GM12878 (cell line): Measurements from ENCODE around the gene USP36. TPM values are rescaled to one million over a fixed set of nuclear protein-coding genes. Genes with fewer than 3 reads are reported as not detected.
A peak's percentile ranks its signal among the peaks of the same experiment; 100 is the strongest.

Source experiments
- ATAC-seq: fragments of 200-7000 bp; cut with Tn5 transposase; 3 replicates; pipeline ENCODE4 v1.9.1; 2020; ENCODE audit warnings: mild to moderate bottlenecking, moderate library complexity
- BruUV-seq: library from RNA; stranded (reverse); fragments of 400-500 nt; replicated peaks from 2 replicates; lab custom pipeline; 2021; lab: Mats Ljungman, UMichigan
- CTCF ChIA-PET: fragments of 300-600 bp; sonication (Branson Sonifier 250); formaldehyde crosslinking; extraction: SDS; loops from one replicate; lab custom pipeline; 2021; ENCODE audit warnings: inconsistent platforms; lab: Yijun Ruan, JAX
- POLR2A ChIA-PET: fragments of 350-600 bp; formaldehyde crosslinking; extraction: SDS; loops from one replicate; lab custom pipeline; 2021; ENCODE audit warnings: inconsistent platforms; lab: Charles Lee
- RAD21 ChIA-PET: fragments of 300-600 bp; sonication (Branson Sonifier 250); formaldehyde crosslinking; loops from one replicate; lab custom pipeline; 2023; ENCODE audit warnings: antibody characterized with exemption; ENCODE audit not compliant: unreplicated experiment; lab: Charles Lee
- SMC1A ChIA-PET: fragments of 300-600 bp; sonication (Branson Sonifier 250); formaldehyde crosslinking; loops from one replicate; lab custom pipeline; 2023; ENCODE audit not compliant: unreplicated experiment, uncharacterized antibody; lab: Charles Lee
- DNase-seq: peaks from one replicate; pipeline ENCODE4 v3.0.0-alpha.2; 2011; ENCODE audit warnings: low read depth, low spot score
- FAIRE-seq: peaks from 3 replicates; lab custom pipeline; 2011; peaks lifted over from hg19 to GRCh38; lab: Jason Lieb, UNC
- H2AFZ ChIP-seq: 2 replicates; pipeline ENCODE4 v1.6.0; 2011; ENCODE audit warnings: low read depth, low read length, control low read depth; ENCODE audit not compliant: control insufficient read depth
- H3K27ac ChIP-seq: 2 replicates; pipeline ENCODE4 v1.5.1; 2011; ENCODE audit warnings: control low read depth; ENCODE audit not compliant: control insufficient read depth, insufficient read depth
- H3K27me3 ChIP-seq, 2 experiments: replicated peaks in 1 of 2; 2 replicates each; pipeline versions ENCODE4 v1.6.0 to v1.6.1; 2011; ENCODE audit warnings: low read length in 1 of 2; ENCODE audit not compliant: control insufficient read depth in 2 of 2, insufficient read depth in 2 of 2
- H3K36me3 ChIP-seq, 2 experiments: 2 replicates each; pipeline ENCODE4 v1.5.1; 2011; ENCODE audit warnings: low read length in 1 of 2; ENCODE audit not compliant: control insufficient read depth in 2 of 2, insufficient read depth in 2 of 2
- H3K4me1 ChIP-seq: 2 replicates; pipeline ENCODE4 v1.6.1; 2011; ENCODE audit warnings: mild to moderate bottlenecking, low read length, moderate library complexity, mixed read lengths; ENCODE audit not compliant: control insufficient read depth, insufficient read depth
- H3K4me2 ChIP-seq: 2 replicates; pipeline ENCODE4 v1.6.0; 2011; ENCODE audit warnings: control low read depth; ENCODE audit not compliant: control insufficient read depth, insufficient read depth
- H3K4me3 ChIP-seq: fragments of 200-600 bp; sonication (generic); 2 replicates; pipeline ENCODE4 v1.5.1; 2016
- H3K79me2 ChIP-seq: 2 replicates; pipeline ENCODE4 v1.6.0; 2011; ENCODE audit warnings: low read length; ENCODE audit not compliant: control insufficient read depth, insufficient read depth
- H3K9ac ChIP-seq: 2 replicates; pipeline ENCODE4 v1.8.0; 2011; ENCODE audit warnings: low read length, control low read depth, mixed read lengths; ENCODE audit not compliant: control insufficient read depth, insufficient read depth
- H3K9me3 ChIP-seq: replicated peaks from 3 replicates; pipeline ENCODE4 v1.5.1; 2011; ENCODE audit warnings: mild to moderate bottlenecking, low read length; ENCODE audit not compliant: control insufficient read depth, insufficient read depth
- H4K20me1 ChIP-seq: 2 replicates; pipeline ENCODE4 v1.6.0; 2011; ENCODE audit not compliant: control insufficient read depth, insufficient read depth
- ATF7 ChIP-seq: fragments of 450-650 bp; IDR thresholded peaks from 2 replicates; pipeline ENCODE4 v1.6.1; 2016; ENCODE audit warnings: low read depth, mild to moderate bottlenecking
- BCL11A ChIP-seq: IDR thresholded peaks from 2 replicates; pipeline ENCODE4 v1.6.1; 2011; ENCODE audit warnings: low read depth, low read length
- BHLHE40 ChIP-seq, 2 experiments: fragments of 450-650 bp in 1 of 2; IDR thresholded peaks; 2 replicates each; pipeline ENCODE4 v1.6.1; 2011 to 2017; ENCODE audit warnings: low read depth in 2 of 2, borderline replicate concordance in 1 of 2, improper control_type of control experiment in 1 of 2, low read length in 1 of 2, mild to moderate bottlenecking in 1 of 2
- CBX5 ChIP-seq: sonication (generic); IDR thresholded peaks from 2 replicates; pipeline ENCODE4 v1.6.1; 2016; ENCODE audit warnings: low read depth, moderate library complexity, mild to moderate bottlenecking, inconsistent platforms
- CREM ChIP-seq: IDR thresholded peaks from 2 replicates; pipeline ENCODE4 v1.6.1; 2014; ENCODE audit warnings: antibody characterized with exemption, low read depth
- EED ChIP-seq: sonication (generic); IDR thresholded peaks from 2 replicates; pipeline ENCODE4 v1.6.1; 2016; ENCODE audit warnings: antibody characterized with exemption, low read depth
- EGR1 ChIP-seq, 2 experiments: IDR thresholded peaks; 1 replicate in 1 of 2; 2 replicates in 1 of 2; pipeline ENCODE4 v1.6.1; 2011 to 2012; ENCODE audit warnings: low read depth in 2 of 2, low read length in 2 of 2, borderline replicate concordance in 1 of 2, mild to moderate bottlenecking in 1 of 2, moderate library complexity in 1 of 2
- HDAC6 ChIP-seq: fragments of 200-600 bp; sonication (generic); IDR thresholded peaks from one replicate; pipeline ENCODE4 v1.8.0; 2017; ENCODE audit warnings: antibody characterized with exemption; ENCODE audit not compliant: unreplicated experiment
- HDGF ChIP-seq: fragments of 450-650 bp; IDR thresholded peaks from 2 replicates; pipeline ENCODE4 v1.6.1; 2016; ENCODE audit warnings: antibody characterized with exemption
- MEF2B ChIP-seq: fragments of 450-650 bp; IDR thresholded peaks from 2 replicates; pipeline ENCODE4 v1.6.1; 2018; ENCODE audit warnings: mild to moderate bottlenecking, moderate library complexity; ENCODE audit not compliant: partially characterized antibody, poor library complexity, severe bottlenecking
- MTA3 ChIP-seq: IDR thresholded peaks from 2 replicates; pipeline ENCODE4 v1.6.1; 2012; ENCODE audit warnings: low read length, inconsistent platforms, borderline replicate concordance
- SIX5 ChIP-seq: IDR thresholded peaks from 2 replicates; pipeline ENCODE4 v1.6.1; 2011; ENCODE audit warnings: mild to moderate bottlenecking, low read depth, low read length, moderate library complexity; ENCODE audit not compliant: severe bottlenecking
- TBL1XR1 ChIP-seq: IDR thresholded peaks from 2 replicates; pipeline ENCODE4 v1.6.1; 2012; ENCODE audit warnings: low read depth, low read length, improper control_type of control experiment
- TCF12 ChIP-seq: IDR thresholded peaks from 2 replicates; pipeline ENCODE4 v1.6.1; 2011; ENCODE audit warnings: low read depth, mild to moderate bottlenecking, low read length
- TCF7 ChIP-seq: IDR thresholded peaks from 2 replicates; pipeline ENCODE4 v1.6.1; 2014; ENCODE audit warnings: antibody characterized with exemption, borderline replicate concordance
- YY1 ChIP-seq: IDR thresholded peaks from 2 replicates; pipeline ENCODE4 v1.6.1; 2011; ENCODE audit warnings: low read depth, mild to moderate bottlenecking, low read length
- ZNF687 ChIP-seq: fragments of 450-650 bp; IDR thresholded peaks from 2 replicates; pipeline ENCODE4 v1.6.1; 2017; ENCODE audit warnings: mild to moderate bottlenecking, moderate library complexity
- WGBS: methylation state at CpG from one replicate; pipeline ENCODE4 v1.1.6; 2016; ENCODE audit warnings: low lambda C conversion rate; ENCODE audit not compliant: insufficient replicate concordance, insufficient coverage; ENCODE audit errors: missing lambda C conversion rate; 5-methylcytosine and 5-hydroxymethylcytosine counted together
- in situ Hi-C: fragments of 300-500 bp; cut with MboI; formaldehyde crosslinking; loops from 9 replicates; pipeline ENCODE4 v1.14.3; 2018; ENCODE audit warnings: mixed read lengths
- intact Hi-C: fragments of 100-400 bp; cut with micrococcal nuclease; formaldehyde crosslinking; loops from one replicate; pipeline ENCODE4 v1.14.2; 2022; ENCODE audit not compliant: unreplicated experiment
- polyA plus RNA-seq, 11 experiments: library from polyadenylated mRNA; depleted of rRNA in 4 of 11; unstranded in 6 of 11; stranded (reverse) in 5 of 11; fragments of >200 nt; fragmentation: Nextera tagmentation in 4 of 11; fragmentation: Illumina TruSeq in 1 of 11; extraction: Ambion mirVana in 4 of 11; extraction: Trizol in 1 of 11; gene quantifications; 1 replicate in 1 of 11; 2 replicates in 10 of 11; pipeline versions ENCODE4 v1.2.1 to v1.2.3, GENCODE V29; 2011 to 2016; ENCODE audit warnings: inconsistent platforms in 2 of 11, missing spikeins in 2 of 11, low read depth in 1 of 11
- total RNA-seq, 4 experiments: library from RNA; depleted of rRNA in 3 of 4; stranded (reverse); fragments of >200 nt in 3 of 4; fragmentation: Illumina TruSeq in 1 of 4; extraction: Trizol in 1 of 4; gene quantifications; 2 replicates each; pipeline versions ENCODE4 v1.2.1 to v1.2.3, GENCODE V29; 2013 to 2021
- TF ChIP-seq, protein P1 (sequence below): IDR thresholded peaks from 2 replicates; pipeline ENCODE4 v1.6.1; 2012; ENCODE audit warnings: low read length, inconsistent platforms

The USP36 gene
- total and polyA plus RNA-seq, 10 of the 15 experiments (the other 5 are each of a cell fraction or from before 2014, with no cell fraction given): 7.2 to 65.7 (median 33.6) TPM

GRCh38 chr17:78748048-78748729 is 92.4 kb downstream of the USP36 start:
- H3K4me1 ChIP-seq: peaks cover 64% of the 10 kb centered on the region
- peaks cover 98% of the 10 kb centered on the region for H3K79me2 ChIP-seq
- in situ Hi-C loops: no loop called here
- ChIA-PET CTCF (interaction anchor here (0.6 to 5.0 kb wide), 15 partner anchors 8 to 251 kb away, joined by 3 to 56 read pairs (median 5); no protein-coding TSS in a partner anchor), POLR2A (interaction anchor here (0.8 to 6.6 kb wide), 11 partner anchors 9 to 40 kb away, joined by 4 to 67 read pairs (median 7); no protein-coding TSS in a partner anchor), SMC1A (interaction anchor here (0.8 to 4.6 kb wide), 15 partner anchors 9 to 251 kb away, joined by 3 to 41 read pairs (median 18); no protein-coding TSS in a partner anchor), RAD21 (interaction anchor here (0.9 to 6.2 kb wide), 19 partner anchors 8 to 251 kb away, joined by 3 to 58 read pairs (median 7); partner anchors contain the start of gene CYTH1)
- DNase-seq (no peak), FAIRE-seq (peak; percentile 47), ATAC-seq (peak; percentile 81)
- H3K27me3 ChIP-seq: no peaks in the 10 kb centered on the region
- BruUV-seq: TSS peak; percentile 74
- peak overlapping the region; percentile 51 for H3K4me3 ChIP-seq
- H2AFZ ChIP-seq: no peak overlapping the region
- WGBS: 0% methylated on average over 6 of the region's 6 CpGs
- H3K36me3 ChIP-seq: peaks cover 2 to 5% of the 10 kb centered on the region in 2 experiments; a peak in 2 of 4 replicates
- H3K4me2 ChIP-seq: peak overlapping the region; percentile 97
- H3K9ac ChIP-seq: peak overlapping the region; percentile 24; the same call in 1 of the 2 replicates
- 0 out of 2 replicates have a peak, but pooled peaks cover 2% of the 10 kb centered on the region for H4K20me1 ChIP-seq
- H3K9me3 ChIP-seq: no peaks in the 10 kb centered on the region; the same call in 2 of the 3 replicates
- peak overlapping the region; percentile 79 for H3K27ac ChIP-seq
- intact Hi-C loops: loop anchor here (1.0 kb wide), 1 partner anchor 30 kb away; no protein-coding TSS in a partner anchor
- TF ChIP-seq YY1: no peak
- TF ChIP-seq TCF7: peak; percentile 26; the same call in 1 of the 2 replicates
- TF ChIP-seq EGR1 (IDR thresholded peaks at IDR 0.05; ENCODE audit: borderline replicate concordance in 1 of 2, low read depth in 2 of 2, low read length in 2 of 2): no peak
- TF ChIP-seq SIX5: no peak
- TF ChIP-seq TBL1XR1: 0 out of 2 replicates have a peak, but pooled peaks have one; percentile 30
- peak; percentile 20; the same call in 1 of the 2 replicates for TF ChIP-seq CREM
- peak; percentile 71; the same call in 1 of the 2 replicates for TF ChIP-seq TCF12
- TF ChIP-seq BCL11A: peak; percentile 40
- TF ChIP-seq HDGF: no peak
- TF ChIP-seq, protein P1, sequence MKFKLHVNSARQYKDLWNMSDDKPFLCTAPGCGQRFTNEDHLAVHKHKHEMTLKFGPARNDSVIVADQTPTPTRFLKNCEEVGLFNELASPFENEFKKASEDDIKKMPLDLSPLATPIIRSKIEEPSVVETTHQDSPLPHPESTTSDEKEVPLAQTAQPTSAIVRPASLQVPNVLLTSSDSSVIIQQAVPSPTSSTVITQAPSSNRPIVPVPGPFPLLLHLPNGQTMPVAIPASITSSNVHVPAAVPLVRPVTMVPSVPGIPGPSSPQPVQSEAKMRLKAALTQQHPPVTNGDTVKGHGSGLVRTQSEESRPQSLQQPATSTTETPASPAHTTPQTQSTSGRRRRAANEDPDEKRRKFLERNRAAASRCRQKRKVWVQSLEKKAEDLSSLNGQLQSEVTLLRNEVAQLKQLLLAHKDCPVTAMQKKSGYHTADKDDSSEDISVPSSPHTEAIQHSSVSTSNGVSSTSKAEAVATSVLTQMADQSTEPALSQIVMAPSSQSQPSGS: peak; percentile 65; the same call in 1 of the 2 replicates
- no peak for TF ChIP-seq ZNF687
- peak; percentile 28; the same call in 1 of the 2 replicates for TF ChIP-seq EED
- no peak for TF ChIP-seq ATF7
- no peak for TF ChIP-seq HDAC6
- TF ChIP-seq BHLHE40 (IDR thresholded peaks at IDR 0.05; ENCODE audit: borderline replicate concordance in 1 of 2, low read depth in 2 of 2, low read length in 1 of 2): peak in 1 of 2 experiments; percentile 33; a peak in 1 of 4 replicates
- TF ChIP-seq MTA3: peak; percentile 74; the same call in 1 of the 2 replicates
- TF ChIP-seq CBX5: no peak
- no peak for TF ChIP-seq MEF2B
